Mesodermal cell (in vitro differentiated cells): Measurements from ENCODE around the gene ARSD.

Source experiments
- H3K27ac ChIP-seq: 2 replicates; pipeline ENCODE4 v1.7.0; 2013; ENCODE audit warnings: mild to moderate bottlenecking, low read depth, low read length, moderate library complexity; ENCODE audit not compliant: severe bottlenecking
- H3K36me3 ChIP-seq: 2 replicates; pipeline ENCODE4 v1.7.1; 2013; ENCODE audit warnings: mild to moderate bottlenecking, low read length, moderate library complexity; ENCODE audit not compliant: control insufficient read depth, insufficient read depth
- H3K4me1 ChIP-seq: one replicate; pipeline ENCODE4 v1.7.1; 2013; ENCODE audit warnings: mild to moderate bottlenecking, low read length; ENCODE audit not compliant: insufficient read depth, control insufficient read depth, poor library complexity, severe bottlenecking
- H3K4me3 ChIP-seq: 2 replicates; pipeline ENCODE4 v1.7.0; 2013; ENCODE audit warnings: low read length, control low read depth, mild to moderate bottlenecking; ENCODE audit not compliant: insufficient read depth, poor library complexity, severe bottlenecking; ENCODE audit errors: extremely low read depth
- H3K9me3 ChIP-seq: 2 replicates; pipeline ENCODE4 v1.7.1; 2013; ENCODE audit warnings: mild to moderate bottlenecking, low read length, moderate library complexity; ENCODE audit not compliant: control insufficient read depth
- WGBS, 2 experiments: methylation state at CpG; one replicate each; pipeline ENCODE4 v1.1.5; 2013; ENCODE audit warnings: missing lambda C conversion rate in 2 of 2; ENCODE audit not compliant: insufficient coverage in 2 of 2; 5-methylcytosine and 5-hydroxymethylcytosine counted together

The ARSD gene

DNA sequence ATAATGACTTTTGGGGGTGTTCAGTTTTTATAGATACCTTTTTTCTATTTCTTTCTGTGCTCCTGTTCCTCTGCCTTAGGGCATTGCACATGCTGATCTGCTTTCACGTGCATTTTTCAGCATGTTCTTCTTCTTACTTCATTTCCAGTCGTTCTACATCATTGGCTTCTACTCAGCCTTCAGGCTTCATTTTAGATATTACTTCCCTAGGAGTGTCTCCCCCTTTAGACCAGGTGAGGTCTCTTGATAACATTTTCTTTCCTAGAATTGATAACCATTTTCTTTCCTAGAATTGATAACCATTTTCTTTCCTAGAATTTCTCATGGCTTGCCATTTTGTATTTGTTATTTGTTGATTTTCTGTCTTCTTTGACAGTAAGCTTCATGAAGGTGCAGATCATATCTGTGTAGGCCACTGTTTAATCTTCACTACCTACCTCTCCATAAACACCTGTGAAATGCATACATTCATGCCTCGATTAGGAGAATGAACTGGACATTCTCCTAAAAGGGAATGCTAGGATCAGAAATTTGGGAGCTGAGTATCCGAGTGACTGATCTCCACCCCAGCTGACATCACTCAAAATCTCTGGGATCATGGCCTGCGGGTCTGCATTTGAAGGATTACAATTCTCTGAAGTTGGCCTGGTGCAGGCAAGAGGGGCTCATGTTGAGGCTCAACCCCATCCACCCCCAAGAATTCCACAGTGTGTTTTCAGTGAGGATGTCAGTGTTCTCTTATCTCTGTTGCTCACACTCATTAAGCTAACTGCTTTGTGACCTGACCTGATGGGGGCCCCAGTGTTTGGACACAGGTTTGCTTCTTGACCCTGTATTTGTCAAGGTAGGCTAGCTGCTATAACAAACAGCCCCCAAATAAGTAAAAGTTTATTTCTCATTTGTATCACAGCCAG, 54.7 kb downstream of the ARSD start:
- no peak overlapping the region for H3K4me3 ChIP-seq
- no peak overlapping the region for H3K27ac ChIP-seq
- no peaks in the 10 kb centered on the region for H3K9me3 ChIP-seq
- peaks cover 3% of the 10 kb centered on the region for H3K4me1 ChIP-seq
- peaks cover 7% of the 10 kb centered on the region for H3K36me3 ChIP-seq
- WGBS, 2 experiments, result 88% methylated on average over 2 of the region's 5 CpGs; no CpG with 5 or more reads in 1 of the 2 experiments

DNA sequence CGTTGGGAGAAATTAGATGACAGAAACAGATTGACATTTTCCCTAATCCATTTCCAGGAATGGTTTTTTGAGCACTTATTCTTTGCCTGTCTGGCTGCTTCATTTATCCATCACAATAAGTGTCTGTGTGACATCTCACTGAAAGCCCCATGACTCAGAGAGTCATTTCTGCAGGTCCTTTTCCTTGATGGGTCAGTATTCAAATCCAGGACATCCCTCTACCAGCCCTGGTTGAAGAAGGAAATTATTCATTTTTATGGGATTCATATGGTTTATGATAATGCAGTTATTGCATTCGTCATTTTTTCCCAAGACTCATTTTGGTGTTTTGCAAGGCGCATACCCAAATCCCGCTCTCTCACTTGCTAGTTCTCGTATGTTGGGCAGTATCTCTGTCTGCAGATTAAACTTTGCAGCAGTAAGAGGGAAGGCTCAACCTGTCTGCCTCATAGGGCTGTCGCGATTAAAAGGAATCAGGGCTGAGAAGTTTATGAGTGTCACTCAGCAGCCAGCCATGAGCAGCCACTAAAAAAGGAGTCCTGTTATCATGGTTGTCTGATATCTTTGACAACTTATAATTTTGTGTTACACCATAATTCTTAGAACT, 56.4 kb downstream of the ARSD start:
- Histone ChIP-seq H3K27ac (no peak overlapping the region), H3K36me3 (peaks cover 11% of the 10 kb centered on the region), H3K4me3 (no peak overlapping the region), H3K4me1 (peaks cover 3% of the 10 kb centered on the region), H3K9me3 (no peaks in the 10 kb centered on the region)
- 100% methylated on average over 3 of the region's 7 CpGs; no CpG with 5 or more reads in 1 of the 2 experiments for WGBS, 2 experiments

DNA sequence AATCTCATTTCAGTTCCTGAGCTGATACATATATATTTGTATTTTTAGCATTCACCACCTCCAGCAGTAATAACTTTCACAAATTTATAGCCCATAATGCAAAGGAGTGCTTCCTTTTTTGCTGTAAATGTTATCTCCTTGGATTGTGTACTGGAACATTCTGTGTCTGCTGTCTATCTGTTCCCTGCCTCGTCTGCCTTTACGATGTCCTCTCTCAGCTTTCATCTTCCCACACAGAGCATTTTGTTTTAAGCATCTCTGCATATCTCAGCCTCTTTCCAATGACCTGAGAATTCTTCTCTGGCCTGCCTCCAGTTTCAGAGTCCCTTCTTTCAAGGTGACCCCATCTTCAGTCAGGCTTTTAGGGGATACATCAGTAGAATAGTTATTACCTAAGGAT, 57.3 kb downstream of the ARSD start:
- no peaks in the 10 kb centered on the region for H3K9me3 ChIP-seq
- peaks cover 10% of the 10 kb centered on the region for H3K36me3 ChIP-seq
- peaks cover 3% of the 10 kb centered on the region for H3K4me1 ChIP-seq
- H3K4me3 ChIP-seq, result no peak overlapping the region
- WGBS, 2 experiments, result no CpG with 5 or more reads among the region's 2 CpGs
- no peak overlapping the region for H3K27ac ChIP-seq

DNA sequence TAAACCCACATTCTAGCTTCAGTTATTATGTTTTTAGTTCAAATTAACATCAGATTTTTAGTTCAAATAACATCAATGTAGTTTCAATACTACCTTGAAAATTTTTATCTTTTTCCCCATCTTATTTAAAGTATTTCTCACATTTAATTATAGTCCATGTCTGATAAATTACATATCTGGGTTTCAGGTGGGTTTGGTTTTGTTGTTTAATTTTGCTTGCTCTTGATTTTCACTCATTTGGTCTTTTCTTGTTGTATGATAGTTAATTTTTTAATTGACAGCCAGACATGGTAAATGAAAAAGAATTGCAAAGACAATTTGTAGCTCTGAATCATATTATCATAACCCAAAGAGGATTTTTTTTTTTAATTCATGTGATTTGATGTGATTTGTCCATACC, 58.5 kb downstream of the ARSD start:
- no peak overlapping the region for H3K4me3 ChIP-seq
- no peaks in the 10 kb centered on the region for H3K9me3 ChIP-seq
- H3K27ac ChIP-seq, result no peak overlapping the region
- H3K4me1 ChIP-seq, result peaks cover 3% of the 10 kb centered on the region
- peaks cover 16% of the 10 kb centered on the region for H3K36me3 ChIP-seq

DNA sequence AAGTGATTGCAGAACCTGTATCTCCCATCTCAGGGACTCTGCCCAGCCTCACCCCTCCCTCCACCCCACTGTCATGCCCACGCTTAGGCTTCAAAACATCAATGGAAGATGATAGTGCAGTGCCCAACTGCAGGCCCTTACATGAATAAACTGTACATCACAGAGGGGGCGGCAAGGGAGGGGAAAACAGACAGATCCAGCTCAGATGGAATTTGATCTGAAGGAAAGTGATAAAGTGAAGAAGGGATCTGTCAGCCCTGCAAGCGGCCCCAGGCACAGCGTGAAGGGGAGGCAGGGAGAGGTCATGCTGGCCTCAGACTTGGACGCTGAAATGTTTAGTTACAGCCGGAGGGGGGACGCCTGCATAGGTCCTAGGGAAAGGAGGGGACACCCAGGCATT, 61.9 kb downstream of the ARSD start:
- H3K4me1 ChIP-seq, result peaks cover 6% of the 10 kb centered on the region
- H3K9me3 ChIP-seq, result no peaks in the 10 kb centered on the region
- no peak overlapping the region for H3K4me3 ChIP-seq
- H3K27ac ChIP-seq, result no peak overlapping the region
- peaks cover 25% of the 10 kb centered on the region for H3K36me3 ChIP-seq
- 96 to 100% methylated on average over 2 to 5 of the region's 7 CpGs for WGBS, 2 experiments

DNA sequence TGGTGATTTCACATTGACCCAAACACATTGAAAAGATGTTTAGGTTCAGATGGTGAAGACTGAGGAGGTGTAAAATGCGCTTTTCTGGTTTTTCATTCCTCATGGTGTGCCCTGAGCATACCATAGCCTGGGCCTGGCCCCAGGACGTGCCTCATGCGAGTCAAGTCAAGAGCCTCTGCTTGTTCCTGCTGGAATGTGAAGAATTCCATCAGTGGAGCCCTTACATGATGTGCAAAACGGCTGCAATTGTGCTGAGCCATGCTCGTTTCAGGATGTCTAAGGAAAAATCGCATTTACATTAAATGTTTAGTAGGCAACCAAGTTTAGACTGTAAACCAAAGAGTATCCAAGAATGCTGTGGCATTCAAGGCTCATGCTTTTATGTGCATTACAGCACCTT, 65.5 kb downstream of the ARSD start:
- 17 to 39% methylated on average over 2 to 3 of the region's 6 CpGs for WGBS, 2 experiments
- Histone ChIP-seq H3K4me3 (no peak overlapping the region), H3K36me3 (peaks cover 31% of the 10 kb centered on the region), H3K4me1 (peaks cover 3% of the 10 kb centered on the region), H3K9me3 (no peaks in the 10 kb centered on the region), H3K27ac (peak overlapping the region; percentile 16)

DNA sequence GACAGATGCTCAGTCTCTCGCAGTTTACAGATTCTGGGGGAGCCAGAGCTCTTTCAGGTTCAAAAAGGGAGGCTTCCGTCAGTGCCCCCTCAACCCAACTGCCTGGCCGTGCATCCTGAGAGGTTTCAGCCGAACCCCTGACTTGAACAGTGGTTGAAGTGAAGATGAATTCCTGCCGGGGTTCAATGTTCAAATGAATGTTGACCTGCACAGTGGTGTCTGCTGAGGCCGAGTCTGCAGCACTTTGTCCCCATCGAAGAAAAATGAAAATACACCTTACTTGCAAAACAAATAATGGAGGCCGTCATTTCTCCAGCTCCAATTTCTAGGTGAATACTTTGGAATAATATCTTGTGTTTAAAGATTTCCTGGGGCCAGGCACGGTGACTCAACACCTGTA, 66.7 kb downstream of the ARSD start:
- H3K36me3 ChIP-seq, result peaks cover 37% of the 10 kb centered on the region
- H3K4me1 ChIP-seq, result peaks cover 3% of the 10 kb centered on the region
- WGBS, 2 experiments, result 96 to 97% methylated on average over 4 of the region's 9 CpGs
- no peaks in the 10 kb centered on the region for H3K9me3 ChIP-seq
- no peak overlapping the region for H3K4me3 ChIP-seq
- H3K27ac ChIP-seq, result no peak overlapping the region

DNA sequence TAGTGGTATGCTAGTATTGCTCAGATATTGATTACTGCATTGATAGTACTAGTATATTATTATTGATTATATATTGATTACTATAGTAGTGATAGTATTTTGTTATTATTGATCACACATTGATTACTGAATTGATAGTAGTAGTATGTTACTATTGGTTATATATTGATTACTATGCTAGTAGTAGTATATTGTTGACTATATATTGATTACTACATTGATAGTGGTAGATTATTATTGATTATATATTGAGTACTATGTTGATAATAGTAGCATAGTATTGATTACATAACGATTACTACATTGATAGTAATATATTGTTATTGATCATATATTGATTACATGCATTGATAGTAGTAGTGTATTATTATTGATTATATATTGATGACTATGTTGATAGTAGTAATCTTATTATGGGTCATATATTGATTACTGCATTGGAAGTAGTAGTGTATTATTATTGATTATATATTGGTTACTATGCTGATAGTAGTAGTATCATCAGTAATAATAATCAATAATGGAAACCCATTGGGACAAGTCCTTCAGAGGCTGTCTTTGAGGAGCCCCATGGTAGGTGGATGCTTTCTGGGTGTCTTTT, 69.8 kb downstream of the ARSD start:
- no peak overlapping the region for H3K4me3 ChIP-seq
- no peaks in the 10 kb centered on the region for H3K9me3 ChIP-seq
- WGBS, 2 experiments, result no CpG with 5 or more reads among the region's 1 CpG
- peaks cover 3% of the 10 kb centered on the region for H3K4me1 ChIP-seq
- H3K36me3 ChIP-seq, result peaks cover 39% of the 10 kb centered on the region
- H3K27ac ChIP-seq, result no peak overlapping the region

DNA sequence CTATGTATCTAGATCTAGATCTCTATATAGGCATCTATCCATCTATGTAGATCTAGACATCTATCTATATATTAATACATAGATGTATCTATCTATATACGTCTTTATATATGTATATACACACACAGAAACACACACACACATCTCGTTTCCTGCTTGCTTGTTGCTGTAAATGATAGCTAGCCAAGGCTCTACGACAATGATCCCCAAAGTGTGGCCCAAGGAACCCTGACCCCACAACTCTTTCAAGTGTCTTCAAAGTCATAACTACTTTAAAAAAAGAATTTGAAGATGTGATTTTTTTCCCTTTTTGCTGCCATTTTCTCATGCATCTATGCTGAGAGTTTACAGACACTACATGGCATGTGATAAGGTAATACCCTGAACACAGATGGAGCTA, 71.6 kb downstream of the ARSD start:
- Histone ChIP-seq H3K36me3 (peaks cover 40% of the 10 kb centered on the region), H3K27ac (no peak overlapping the region), H3K4me1 (no peaks in the 10 kb centered on the region), H3K9me3 (no peaks in the 10 kb centered on the region), H3K4me3 (no peak overlapping the region)
- WGBS, 2 experiments, result no CpG with 5 or more reads among the region's 3 CpGs

DNA sequence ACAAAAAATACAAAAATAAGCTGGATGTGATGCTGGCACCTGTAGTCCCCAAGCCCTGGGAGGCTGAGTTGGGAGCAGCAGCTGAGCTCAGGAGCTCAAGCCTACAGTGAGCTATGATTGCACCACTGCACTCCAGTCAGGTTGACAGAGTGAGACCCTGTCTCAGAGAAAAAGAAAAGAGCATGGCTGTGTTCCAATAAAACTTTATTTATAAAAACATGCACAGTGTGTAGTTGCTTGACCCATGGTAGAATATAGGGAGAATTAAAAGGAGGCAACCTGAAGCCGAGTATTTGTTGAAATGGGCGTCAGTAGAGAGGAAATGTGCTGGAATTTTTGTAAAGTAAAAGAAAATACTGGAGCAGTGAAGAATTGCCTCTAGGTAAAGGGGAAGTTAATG, 73.4 kb downstream of the ARSD start:
- 96% methylated on average over 2 of the region's 2 CpGs; no CpG with 5 or more reads in 1 of the 2 experiments for WGBS, 2 experiments
- Histone ChIP-seq H3K4me1 (peaks cover 2% of the 10 kb centered on the region), H3K36me3 (peaks cover 32% of the 10 kb centered on the region), H3K9me3 (no peaks in the 10 kb centered on the region), H3K4me3 (no peak overlapping the region), H3K27ac (no peak overlapping the region)

DNA sequence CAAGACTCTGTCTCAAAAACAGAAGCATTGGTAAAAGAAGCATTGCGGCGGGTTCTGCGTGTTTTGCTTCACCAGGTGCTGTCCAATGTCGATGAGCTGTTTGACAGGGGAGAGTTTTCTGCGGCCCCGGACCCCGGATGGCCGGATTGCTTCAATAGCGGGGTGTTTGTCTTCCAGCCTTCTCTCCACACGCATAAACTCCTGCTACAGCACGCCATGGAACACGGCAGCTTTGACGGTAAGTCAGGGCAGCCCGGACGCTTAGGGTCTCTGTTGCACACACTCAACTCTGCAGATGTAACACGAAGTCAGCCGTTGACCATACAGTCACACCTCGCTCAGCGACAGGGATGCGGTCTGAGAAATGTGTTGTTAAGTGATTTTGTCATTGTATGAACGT, 74.2 kb downstream of the ARSD start:
- Histone ChIP-seq H3K4me1 (peaks cover 4% of the 10 kb centered on the region), H3K9me3 (no peaks in the 10 kb centered on the region), H3K4me3 (no peak overlapping the region), H3K36me3 (peaks cover 32% of the 10 kb centered on the region), H3K27ac (no peak overlapping the region)
- 97 to 98% methylated on average over 4 to 12 of the region's 21 CpGs for WGBS, 2 experiments
